Measurements from ENCODE around the gene SLC6A11.
A peak's percentile ranks its signal among the peaks of the same experiment; 100 is the strongest.

The SLC6A11 gene

DNA sequence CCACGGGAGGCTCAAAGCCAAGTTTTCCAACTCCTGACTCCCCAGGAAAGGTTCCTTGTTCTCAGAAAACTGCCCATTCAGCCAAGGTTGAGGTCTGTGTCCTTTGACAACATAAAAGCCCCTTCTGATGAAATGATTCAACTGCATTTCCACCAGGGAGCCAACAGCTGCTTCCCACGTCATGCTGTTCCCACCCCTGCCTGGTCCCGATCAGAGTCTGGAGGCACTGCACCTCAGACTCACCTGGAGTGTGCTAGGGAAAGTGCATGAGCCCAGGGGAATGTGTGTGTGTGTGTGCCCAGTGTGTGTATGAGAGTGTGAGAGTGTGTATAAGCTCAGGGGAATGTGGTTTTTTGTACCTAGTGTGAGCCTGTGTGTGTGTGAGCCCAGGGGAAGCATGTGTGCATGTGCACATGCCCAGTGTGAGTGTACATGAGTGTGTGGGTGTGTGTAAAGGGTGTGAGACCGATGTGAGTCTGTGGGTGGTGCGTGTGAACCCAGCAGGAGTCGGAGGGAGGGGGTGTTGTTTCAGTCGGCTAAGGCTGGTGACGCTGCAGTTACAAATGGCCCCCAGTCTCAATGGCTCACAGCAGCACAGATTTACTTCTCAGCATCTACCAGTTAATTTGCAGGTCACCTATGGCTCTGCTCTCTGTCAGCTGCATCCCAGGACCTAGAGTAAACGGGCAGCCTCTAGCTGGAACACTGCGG, 156.2 kb downstream of the SLC6A11 start:
- FAIRE-seq, result no peak
- DNase-seq (ENCODE audit: extremely low spot score, insufficient read length, low read depth), result no peak

DNA sequence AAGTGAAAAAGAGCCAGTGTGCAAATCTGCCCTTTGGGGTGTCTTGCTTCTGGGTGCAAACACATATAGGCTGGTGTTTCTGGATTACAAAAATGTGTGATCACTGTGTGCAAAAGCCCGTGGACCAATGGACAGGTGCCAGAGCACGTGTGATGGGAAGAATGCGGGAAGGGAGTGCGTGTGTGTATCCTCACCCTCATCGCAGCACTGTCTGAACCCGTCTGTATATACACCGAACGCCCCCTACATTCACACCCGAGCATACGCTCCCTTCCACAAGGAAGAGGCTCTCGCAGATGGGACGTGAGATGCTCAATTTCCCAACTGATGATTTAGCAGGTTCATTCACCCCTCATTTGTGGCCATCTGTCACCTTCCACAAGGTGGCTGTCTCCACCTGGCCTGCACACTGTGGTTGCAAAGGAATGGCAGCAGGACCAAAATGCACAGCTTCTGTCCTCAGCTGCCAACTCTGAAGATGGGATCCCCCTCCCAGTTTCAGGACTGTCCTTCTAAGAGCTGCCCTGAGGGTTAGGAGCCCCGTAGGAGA, 157.1 kb downstream of the SLC6A11 start:
- DNase-seq (ENCODE audit: extremely low spot score, insufficient read length, low read depth) (no peak), FAIRE-seq (no peak)

DNA sequence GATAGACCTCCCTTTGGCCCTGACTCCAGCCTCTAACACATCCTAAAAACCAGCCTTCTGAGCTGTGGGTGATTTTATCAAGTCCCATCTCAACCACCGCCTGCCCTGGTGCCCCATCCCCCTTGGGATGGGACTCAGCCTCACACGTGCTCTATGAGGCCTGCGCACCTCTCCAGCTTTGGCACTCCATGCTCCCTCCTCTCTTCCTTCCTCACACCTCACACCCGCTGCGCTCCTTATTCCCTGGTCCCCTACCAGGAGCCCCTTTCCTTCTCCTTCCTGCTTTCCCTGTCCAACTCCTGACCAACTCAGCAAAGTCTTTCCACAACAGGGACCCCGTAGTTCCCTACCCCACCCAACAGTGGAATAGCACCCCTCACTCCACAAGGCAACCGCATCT, 158.1 kb downstream of the SLC6A11 start:
- no peak for FAIRE-seq
- DNase-seq (ENCODE audit: extremely low spot score, insufficient read length, low read depth), result no peak

DNA sequence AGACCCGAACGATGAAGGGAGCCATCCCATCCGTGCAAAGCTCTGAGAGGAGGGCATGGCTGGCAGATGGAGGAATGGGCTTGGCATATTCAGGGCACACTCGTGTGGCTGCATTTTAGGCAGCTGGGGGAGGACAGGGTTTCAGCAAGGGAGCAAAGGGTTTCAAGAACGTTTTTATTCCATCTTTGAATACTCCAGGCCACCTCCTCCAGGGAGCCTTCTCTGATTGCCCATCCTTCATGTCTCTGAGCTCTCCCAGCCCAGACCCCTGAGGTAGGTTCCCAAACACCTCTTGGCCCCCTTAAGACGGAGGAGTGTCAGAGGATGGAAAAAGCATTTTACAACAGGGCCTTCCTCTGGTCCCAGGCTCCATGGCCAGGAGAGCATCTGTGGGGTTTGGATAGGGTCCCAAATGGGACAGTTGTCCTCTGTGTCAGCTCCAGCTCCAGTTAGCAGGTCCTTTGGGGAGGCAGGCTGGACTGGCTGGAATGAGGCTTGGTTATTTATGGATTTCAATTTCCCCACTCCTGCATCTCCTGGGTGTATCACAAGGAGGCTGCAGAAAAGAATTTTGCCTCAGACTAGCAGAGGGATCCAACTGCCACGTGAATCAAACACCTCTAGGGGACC, 158.8 kb downstream of the SLC6A11 start:
- DNase-seq (ENCODE audit: extremely low spot score, insufficient read length, low read depth) (no peak), FAIRE-seq (no peak)

DNA sequence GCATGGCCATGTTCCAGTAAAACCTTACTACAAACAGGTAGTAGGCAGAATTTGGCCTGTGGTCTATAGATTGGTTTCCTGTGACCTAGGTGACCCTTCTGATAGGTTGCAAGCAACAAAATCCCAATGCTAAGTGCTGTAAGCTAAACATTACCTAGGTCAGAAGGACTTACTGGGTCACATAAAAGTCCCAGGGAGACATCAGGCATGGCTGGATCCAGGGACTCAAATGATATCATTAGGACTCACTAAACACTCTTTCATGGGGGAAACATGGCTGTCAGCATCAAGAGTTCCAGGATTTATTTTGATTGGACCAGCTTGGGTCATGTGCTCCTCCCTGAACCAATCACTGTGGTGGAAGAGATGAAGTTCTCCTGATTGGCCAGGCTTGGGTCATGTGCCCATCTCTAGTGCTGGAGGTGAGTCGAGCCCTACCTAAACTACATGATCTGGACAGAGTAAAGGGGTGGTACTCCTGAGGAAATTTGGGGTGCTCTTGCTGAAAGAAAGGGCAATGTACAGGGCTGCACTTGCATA, 159.7 kb downstream of the SLC6A11 start:
- DNase-seq (ENCODE audit: extremely low spot score, insufficient read length, low read depth) (no peak), FAIRE-seq (no peak)

DNA sequence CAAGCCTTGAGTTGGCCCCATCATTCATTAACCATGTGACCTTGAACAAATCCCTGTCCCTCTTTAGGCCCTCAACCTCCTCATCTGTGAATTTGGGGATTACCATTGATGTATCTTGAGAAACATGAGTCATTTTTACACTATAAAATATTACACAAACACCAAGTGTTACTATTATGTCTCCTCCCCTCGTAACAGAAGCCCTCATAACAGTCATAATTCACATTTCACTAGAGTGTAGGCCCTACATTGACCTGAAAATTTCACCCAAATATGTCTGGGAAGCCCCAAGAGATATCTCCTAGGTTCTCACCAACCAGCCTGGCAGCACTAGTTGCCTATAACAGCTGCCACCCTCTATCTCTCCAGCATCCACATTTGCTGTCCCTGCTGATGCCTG, 160.7 kb downstream of the SLC6A11 start:
- FAIRE-seq, result no peak
- DNase-seq (ENCODE audit: extremely low spot score, insufficient read length, low read depth), result no peak

DNA sequence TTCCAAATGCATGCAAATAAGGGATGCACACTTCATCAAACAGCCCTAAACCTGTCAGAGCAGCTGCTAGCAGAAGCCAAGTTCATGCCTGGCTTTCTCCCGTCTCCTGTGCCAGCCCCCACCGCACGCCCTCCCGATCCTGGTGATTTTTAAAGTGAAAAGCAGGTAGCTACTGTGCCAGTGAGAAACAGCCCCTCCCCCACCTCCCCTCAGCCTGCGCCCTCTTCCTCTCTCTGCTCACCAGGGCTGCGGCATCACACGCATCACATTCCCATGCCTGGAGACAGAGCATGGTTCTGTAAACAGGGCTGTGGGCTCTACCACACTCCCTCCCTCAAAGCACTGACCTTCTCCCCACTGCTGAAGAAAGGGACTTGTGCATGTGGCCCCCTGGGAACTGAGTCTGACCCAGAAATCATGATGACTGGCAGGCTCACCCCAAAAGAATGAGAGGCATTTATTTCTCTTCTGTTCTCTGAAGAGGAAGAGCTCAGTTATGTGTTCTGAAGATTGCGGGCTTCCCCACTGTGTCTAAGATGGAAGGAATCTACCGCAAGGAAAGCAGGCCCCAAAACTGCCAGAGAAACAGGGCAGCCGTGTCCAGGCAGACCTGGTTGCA, 162.0 kb downstream of the SLC6A11 start:
- no peak for DNase-seq (ENCODE audit: extremely low spot score, insufficient read length, low read depth)
- no peak for FAIRE-seq

DNA sequence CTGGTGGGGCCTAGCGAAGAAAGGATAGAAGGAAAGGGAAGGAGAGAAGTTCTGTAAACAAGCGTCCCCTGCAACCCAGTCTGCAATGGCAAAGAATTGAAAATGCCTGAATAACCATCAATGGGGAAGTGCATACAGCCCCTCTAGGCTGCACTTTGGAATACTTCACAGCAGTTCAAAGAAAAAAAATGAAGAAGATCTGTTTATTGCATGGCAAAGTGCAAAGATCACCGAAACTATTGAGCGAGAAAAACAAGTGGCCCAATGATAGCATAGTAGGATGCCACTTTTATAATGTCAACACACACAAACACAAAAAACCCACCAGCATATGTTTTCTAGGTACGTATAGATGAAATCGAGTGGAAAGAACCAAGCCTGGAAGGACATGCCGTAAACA, 162.9 kb downstream of the SLC6A11 start:
- FAIRE-seq (no peak), DNase-seq (ENCODE audit: extremely low spot score, insufficient read length, low read depth) (no peak)

DNA sequence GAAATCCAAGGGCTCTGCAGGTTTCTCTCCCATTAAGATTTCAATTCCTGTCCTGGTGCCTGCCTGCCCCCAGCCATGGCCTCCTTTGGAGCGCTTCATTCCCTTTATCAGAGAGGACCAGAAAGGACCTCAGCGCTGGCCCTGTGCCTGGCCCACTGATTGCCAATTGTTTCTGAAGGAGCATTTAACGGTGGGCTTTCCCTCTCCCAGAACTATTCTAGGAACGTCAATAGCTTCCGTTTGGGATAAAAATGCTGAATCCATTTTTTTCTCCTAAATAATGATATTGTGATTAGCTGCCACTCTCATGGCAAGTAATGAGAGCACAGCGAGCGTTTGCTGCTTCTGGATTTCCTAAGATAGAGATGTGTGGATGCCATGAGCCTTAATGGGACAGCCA, 164.3 kb downstream of the SLC6A11 start:
- FAIRE-seq, result no peak
- no peak for DNase-seq (ENCODE audit: extremely low spot score, insufficient read length, low read depth)

DNA sequence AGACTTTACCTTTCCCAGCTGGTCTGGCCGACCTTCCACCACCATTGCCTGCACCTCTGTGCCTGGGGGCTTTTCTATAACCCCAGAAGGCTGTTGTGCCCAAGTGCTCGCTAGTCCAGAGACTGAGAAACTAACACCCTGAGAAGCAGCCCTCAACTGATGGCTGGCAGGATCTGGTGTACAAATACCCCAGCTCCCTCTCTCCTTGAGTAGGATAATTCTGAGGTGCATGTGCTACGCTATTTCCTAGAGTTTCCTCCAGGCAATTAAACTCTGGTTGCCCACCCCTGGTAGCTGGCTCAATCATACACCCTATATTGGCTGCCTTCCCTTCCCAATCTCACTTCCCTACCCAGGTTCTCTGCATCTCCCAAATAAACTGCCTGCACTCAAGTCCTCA, 165.0 kb downstream of the SLC6A11 start:
- FAIRE-seq (no peak), DNase-seq (ENCODE audit: extremely low spot score, insufficient read length, low read depth) (no peak)

DNA sequence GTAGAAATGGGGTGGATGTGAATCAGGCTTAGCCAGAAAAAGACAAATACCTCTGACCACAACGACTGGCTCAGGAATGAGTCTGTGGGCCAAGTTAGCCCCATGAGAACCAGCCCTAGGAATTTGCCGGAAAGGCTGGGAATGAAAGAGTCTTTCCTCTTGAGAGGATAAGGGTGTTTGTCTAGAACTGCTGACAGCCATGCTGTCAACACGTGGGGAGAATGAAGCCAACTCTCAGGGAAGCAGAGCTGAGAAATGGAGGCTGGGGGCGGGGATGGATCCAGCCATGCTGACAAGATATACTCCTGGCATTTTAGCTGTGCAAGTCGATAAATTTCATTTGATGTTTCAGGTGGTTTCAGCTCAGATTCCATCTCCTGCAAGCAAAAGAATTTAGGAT, 165.9 kb downstream of the SLC6A11 start:
- FAIRE-seq, result no peak
- no peak for DNase-seq (ENCODE audit: extremely low spot score, insufficient read length, low read depth)

DNA sequence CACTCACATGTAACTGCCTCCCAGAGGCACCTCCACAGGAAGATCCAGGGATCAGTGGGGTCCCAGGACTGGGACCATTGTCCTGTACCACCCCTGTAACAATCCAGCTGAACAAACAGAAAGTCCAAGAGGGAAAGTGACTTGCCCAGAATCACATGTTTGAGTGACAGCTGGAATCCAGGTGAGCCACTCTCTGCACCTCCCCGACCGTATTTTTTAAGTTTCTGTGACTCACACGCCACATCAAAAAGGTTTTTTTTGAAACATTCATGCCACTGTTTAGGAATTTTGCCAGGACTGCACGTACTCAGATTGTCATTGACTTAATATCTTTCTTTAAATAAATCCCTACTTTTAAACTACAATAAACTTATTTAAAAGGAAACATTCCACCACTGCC, 166.8 kb downstream of the SLC6A11 start:
- FAIRE-seq, result no peak
- DNase-seq (ENCODE audit: extremely low spot score, insufficient read length, low read depth), result no peak

DNA sequence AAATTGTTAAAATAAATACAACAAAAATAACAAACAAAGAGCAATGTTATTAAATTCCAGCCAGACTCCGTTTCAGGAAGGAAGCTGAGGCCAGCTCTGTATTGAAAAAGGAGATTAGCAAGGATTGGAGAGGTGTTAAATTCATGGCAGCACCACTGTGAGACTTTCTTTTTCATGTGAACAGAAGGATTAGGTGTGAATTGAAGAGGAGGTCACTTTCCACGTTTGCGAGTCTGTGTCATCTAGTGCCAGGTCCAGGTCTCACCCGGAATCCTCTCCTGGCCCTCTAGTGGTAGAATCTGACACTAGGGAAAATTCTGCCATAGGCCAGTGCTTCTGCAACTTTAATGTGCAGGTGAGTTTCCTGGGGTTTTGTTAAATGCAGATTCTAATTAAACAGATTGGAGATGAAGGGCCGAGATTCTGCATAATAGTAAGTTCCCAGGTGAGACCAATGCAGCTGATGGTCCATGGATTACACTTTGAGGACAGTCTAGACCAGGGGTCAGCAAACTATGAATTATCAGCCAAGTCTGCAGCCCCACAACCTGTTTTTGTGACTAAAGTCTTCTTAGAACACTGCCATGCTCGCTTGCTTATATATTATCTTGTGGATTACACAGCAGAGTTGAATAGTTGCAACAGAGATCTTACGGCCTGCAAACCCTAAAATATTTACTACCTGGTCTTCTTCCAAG, 167.3 kb downstream of the SLC6A11 start:
- peak; percentile 20 for DNase-seq (ENCODE audit: extremely low spot score, insufficient read length, low read depth)
- FAIRE-seq, result peak; percentile 9

DNA sequence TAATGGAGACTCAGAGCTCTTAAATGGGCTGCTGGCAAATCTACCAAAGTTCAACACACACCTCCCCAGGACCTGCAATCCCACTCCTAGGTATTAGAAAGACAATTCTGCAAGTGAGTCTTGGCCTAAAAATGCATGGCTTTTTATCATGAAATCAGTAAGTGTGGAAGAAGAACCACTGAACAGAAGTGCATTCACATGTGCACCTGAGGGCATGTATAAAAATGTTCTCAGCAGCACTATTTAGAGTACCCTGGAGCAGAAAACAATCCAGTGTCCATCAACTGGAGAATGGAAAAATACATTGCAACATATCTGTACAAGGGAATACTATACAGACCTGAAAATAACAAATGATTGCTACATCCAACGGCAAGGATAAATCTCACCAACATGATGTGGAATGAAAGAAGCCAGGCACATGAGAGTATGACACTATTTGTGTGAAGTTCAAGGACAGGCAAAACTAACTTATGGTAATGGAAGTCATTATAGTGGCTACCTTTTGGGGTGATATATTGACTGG, 168.4 kb downstream of the SLC6A11 start:
- DNase-seq (ENCODE audit: extremely low spot score, insufficient read length, low read depth), result no peak
- no peak for FAIRE-seq

DNA sequence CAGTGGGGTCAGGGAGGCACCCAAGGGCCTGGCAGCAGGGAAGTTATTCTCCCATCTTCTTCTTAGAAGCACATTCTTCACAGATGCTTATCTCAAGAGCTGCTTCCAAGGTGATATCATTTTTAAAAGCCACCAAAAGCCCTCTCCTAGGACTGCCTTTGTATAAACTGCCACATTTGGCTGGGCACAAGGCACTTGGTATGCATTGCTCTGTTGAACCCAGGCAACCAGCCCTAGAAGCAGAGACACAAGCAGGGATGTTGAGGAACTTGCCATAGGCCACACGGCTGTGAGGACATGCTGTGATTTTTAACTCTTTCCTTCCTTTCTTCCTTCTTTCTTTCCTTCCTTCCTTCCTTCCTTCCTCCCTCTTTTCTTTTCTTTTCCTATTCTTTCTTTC, 169.2 kb downstream of the SLC6A11 start:
- FAIRE-seq (no peak), DNase-seq (ENCODE audit: extremely low spot score, insufficient read length, low read depth) (no peak)

DNA sequence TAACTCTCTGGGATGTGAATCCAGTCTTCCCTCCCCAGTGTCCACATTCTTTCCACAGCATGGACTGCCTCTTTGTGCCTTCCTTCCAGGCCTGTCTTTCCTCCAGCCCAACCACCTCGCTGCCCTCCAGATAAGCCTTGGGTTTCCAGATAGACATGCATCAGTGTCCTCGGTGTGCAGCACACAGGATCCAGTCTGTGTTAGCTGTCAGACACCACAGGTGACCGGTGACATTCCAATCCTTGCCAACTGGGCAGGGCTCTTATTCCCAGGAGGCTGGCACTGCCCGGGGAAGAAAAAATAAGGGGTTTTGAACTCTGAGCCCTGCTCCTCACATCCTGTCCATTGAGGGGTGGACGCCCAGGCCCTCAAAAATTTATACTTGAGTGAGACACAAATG, 170.6 kb downstream of the SLC6A11 start:
- DNase-seq (ENCODE audit: extremely low spot score, insufficient read length, low read depth) (no peak), FAIRE-seq (no peak)

DNA sequence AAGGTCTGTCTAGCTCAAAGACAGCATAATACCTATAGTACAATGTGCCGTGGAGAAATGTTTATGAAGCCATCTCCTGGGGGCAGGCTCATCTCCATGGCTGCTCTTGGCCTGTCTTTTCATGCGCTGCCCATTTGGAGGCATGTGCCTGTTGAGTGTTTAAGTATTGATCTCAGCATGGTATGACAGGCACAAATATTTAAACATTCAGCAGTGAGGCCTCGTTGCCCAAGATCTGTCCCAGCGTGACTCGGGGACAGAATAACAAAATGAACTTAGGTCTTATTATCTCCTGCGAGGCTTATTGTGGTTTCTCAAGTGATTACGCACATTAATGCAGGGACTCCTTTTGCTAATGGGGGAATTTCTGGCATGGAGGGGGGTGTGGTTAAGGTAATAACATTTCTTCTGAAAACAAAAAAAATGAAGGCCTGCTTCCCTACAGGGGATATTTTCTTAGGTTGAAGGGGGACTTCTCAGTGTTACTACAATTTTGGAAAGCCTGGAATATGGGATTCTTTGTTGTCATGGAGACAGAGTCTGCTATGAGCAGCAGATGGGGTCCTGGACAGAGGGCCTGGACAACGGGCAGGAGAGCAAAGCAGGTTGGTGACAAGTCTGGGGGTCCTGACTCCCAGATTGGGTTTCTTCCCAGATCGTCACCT, 172.1 kb downstream of the SLC6A11 start:
- DNase-seq (ENCODE audit: extremely low spot score, insufficient read length, low read depth) (no peak), FAIRE-seq (no peak)

DNA sequence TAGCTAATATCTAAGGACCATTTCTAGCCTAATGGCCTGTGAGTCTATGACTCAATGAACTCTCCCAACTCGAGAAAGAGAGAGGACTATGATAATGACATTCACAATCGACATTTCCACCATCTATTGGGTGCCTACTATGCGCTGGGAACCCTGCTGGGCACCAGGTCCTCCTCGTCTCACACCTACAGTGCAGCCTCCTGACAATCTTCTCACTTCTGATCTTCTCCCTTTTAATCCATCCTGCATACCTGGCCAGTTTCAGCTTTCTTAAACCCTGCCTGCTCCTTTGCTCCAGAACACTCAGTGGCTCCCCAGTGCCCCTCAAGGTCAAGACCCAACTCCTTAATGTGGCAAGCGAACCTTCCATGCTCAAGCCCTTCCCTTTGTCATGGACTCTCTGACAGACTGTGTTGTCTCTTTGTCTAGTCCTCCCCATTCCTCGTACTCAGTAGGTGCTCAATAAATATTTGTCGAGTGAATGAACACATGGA, 173.0 kb downstream of the SLC6A11 start:
- FAIRE-seq (no peak), DNase-seq (ENCODE audit: extremely low spot score, insufficient read length, low read depth) (no peak)

Data from GM18507 (cell line).